ENCODE measurements around the gene ELF2.

DNA sequence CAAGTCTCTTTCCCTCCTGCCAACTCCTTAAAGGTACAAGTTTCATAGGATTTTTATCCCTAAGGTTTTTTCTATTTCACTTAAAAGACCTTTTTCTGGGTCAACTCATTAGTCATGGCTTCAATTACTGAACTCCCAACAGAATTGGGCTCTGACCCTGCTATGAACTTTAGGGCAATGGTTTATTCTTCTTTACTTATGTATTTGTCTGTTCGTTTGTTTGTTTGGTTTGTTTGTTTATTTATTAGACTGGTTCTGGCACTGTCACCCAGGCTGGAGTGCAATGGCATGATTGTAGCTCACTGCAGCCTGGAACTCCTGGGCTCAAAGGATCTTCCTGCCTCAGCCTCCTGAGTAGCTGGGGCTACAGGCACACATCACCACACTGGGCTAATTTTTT, 167.3 kb downstream of the ELF2 start:
- TF ChIP-seq, protein P1, sequence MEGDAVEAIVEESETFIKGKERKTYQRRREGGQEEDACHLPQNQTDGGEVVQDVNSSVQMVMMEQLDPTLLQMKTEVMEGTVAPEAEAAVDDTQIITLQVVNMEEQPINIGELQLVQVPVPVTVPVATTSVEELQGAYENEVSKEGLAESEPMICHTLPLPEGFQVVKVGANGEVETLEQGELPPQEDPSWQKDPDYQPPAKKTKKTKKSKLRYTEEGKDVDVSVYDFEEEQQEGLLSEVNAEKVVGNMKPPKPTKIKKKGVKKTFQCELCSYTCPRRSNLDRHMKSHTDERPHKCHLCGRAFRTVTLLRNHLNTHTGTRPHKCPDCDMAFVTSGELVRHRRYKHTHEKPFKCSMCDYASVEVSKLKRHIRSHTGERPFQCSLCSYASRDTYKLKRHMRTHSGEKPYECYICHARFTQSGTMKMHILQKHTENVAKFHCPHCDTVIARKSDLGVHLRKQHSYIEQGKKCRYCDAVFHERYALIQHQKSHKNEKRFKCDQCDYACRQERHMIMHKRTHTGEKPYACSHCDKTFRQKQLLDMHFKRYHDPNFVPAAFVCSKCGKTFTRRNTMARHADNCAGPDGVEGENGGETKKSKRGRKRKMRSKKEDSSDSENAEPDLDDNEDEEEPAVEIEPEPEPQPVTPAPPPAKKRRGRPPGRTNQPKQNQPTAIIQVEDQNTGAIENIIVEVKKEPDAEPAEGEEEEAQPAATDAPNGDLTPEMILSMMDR (IDR thresholded peaks at IDR 0.05): no peak
- no peak for TF ChIP-seq EZH2phosphoT487 (IDR thresholded peaks at IDR 0.05)
